Panc1 (cell line): ENCODE data around the gene MBD6. TPM values are rescaled to one million over a fixed set of nuclear protein-coding genes. Genes with fewer than 3 reads are reported as not detected.

Source experiments
- ATAC-seq: fragments of 200-7000 bp; cut with Tn5 transposase; 2 replicates; pipeline ENCODE4 v1.9.1; 2020; ENCODE audit warnings: mild to moderate bottlenecking, moderate library complexity
- BruUV-seq: library from RNA; stranded (reverse); fragments of 400-500 nt; replicated peaks from 2 replicates; lab custom pipeline; 2021; lab: Mats Ljungman, UMichigan
- CTCF ChIA-PET: fragments of 300-600 bp; sonication (Branson Sonifier 250); formaldehyde crosslinking; loops from one replicate; lab custom pipeline; 2022; ENCODE audit warnings: antibody characterized with exemption; lab: Charles Lee
- POLR2A ChIA-PET: fragments of 300-600 bp; sonication (Branson Sonifier 250); formaldehyde crosslinking; loops from one replicate; lab custom pipeline; 2022; ENCODE audit warnings: antibody characterized with exemption; lab: Charles Lee
- DNase-seq: peaks from one replicate; pipeline ENCODE4 v3.0.0-alpha.2; 2010; ENCODE audit warnings: low read depth, low spot score
- H3K27ac ChIP-seq: 2 replicates; pipeline ENCODE4 v1.5.1; 2011; ENCODE audit warnings: mild to moderate bottlenecking, low read length, inconsistent platforms
- H3K27me3 ChIP-seq: fragments of 200-500 bp; sonication (Bioruptor generic); 2 replicates; pipeline ENCODE4 v1.6.0; 2014; ENCODE audit warnings: low read length, inconsistent platforms; ENCODE audit not compliant: control insufficient read depth, insufficient read depth
- H3K36me3 ChIP-seq: fragments of 200-500 bp; sonication (Bioruptor generic); 2 replicates; pipeline ENCODE4 v1.5.1; 2014; ENCODE audit warnings: inconsistent platforms, mild to moderate bottlenecking, low read length, moderate library complexity; ENCODE audit not compliant: control insufficient read depth, insufficient read depth
- H3K4me1 ChIP-seq: 2 replicates; pipeline ENCODE4 v1.5.1; 2011; ENCODE audit warnings: inconsistent platforms, mild to moderate bottlenecking, low read length, moderate library complexity; ENCODE audit not compliant: control insufficient read depth, insufficient read depth
- H3K4me3 ChIP-seq, 2 experiments: 2 replicates each; pipeline ENCODE4 v1.5.1; 2011 to 2012; ENCODE audit warnings: low read depth in 2 of 2, low read length in 2 of 2, mild to moderate bottlenecking in 2 of 2, inconsistent platforms in 1 of 2, moderate library complexity in 1 of 2
- H3K9me3 ChIP-seq: fragments of 200-500 bp; sonication (Bioruptor generic); 2 replicates; pipeline ENCODE4 v1.5.1; 2014; ENCODE audit warnings: low read depth, mild to moderate bottlenecking, inconsistent platforms, low read length, moderate library complexity; ENCODE audit not compliant: control insufficient read depth, insufficient read depth
- POLR2AphosphoS5 ChIP-seq: IDR thresholded peaks from 2 replicates; pipeline ENCODE4 v1.6.1; 2012; ENCODE audit warnings: mild to moderate bottlenecking, low read depth, low read length, moderate library complexity
- SIN3A ChIP-seq: IDR thresholded peaks from 2 replicates; pipeline ENCODE4 v1.6.1; 2012; ENCODE audit warnings: low read depth, mild to moderate bottlenecking, low read length, moderate library complexity, borderline replicate concordance; ENCODE audit not compliant: insufficient read depth
- TCF7L2 ChIP-seq: IDR thresholded peaks from 2 replicates; pipeline ENCODE4 v1.6.1; 2011; ENCODE audit warnings: mild to moderate bottlenecking, low read depth, low read length, inconsistent platforms
- in situ Hi-C: cut with HindIII; loops from 2 replicates; pipeline ENCODE4 v1.10.0; 2016; ENCODE audit warnings: low sequenced_read_pairs, low pct_unique_long_range_greater_than_20kb
- intact Hi-C: fragments of 100-400 bp; cut with micrococcal nuclease; formaldehyde crosslinking; loops from one replicate; pipeline ENCODE4 v1.10.0; 2022; ENCODE audit not compliant: unreplicated experiment
- total RNA-seq: library from RNA; stranded (reverse); gene quantifications from one replicate; pipeline ENCODE4 v1.2.1, GENCODE V29; 2021; ENCODE audit not compliant: unreplicated experiment
- TF ChIP-seq, protein P1 (sequence below), 2 experiments: IDR thresholded peaks; 2 replicates each; pipeline ENCODE4 v1.6.1; 2011 to 2012; ENCODE audit warnings: low read depth in 2 of 2, control low read depth in 1 of 2, low read length in 1 of 2, mild to moderate bottlenecking in 1 of 2, moderate library complexity in 1 of 2; ENCODE audit not compliant: insufficient read depth in 1 of 2
- TF ChIP-seq, protein P2 (sequence below): fragments of 450-650 bp; IDR thresholded peaks from 2 replicates; pipeline ENCODE4 v1.5.1; 2017; ENCODE audit warnings: mild to moderate bottlenecking

The MBD6 gene
- total RNA-seq, 1 experiment from 2014 or later = 115 TPM

DNA sequence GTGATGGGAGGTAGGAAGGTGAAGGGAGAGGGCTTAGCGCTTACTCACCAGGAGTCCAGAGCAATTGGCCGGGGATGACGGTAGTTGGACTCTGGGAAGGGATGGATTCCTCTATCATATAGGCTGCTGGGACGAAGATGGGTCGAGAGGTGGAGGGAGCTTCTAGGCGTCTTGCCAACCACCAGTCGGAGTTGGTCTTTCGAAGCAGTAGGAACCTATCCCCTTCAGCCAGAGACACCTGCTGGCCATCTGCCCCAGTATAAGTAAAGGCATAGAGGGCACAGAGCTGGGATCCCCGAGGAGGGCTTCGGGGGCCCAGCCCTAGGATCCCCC is 43.6 kb upstream of the MBD6 start:
- in situ Hi-C loops = no loop called here
- CTCF ChIA-PET = interaction anchor here (1.1 kb wide), 1 partner anchor 13 kb away, joined by 3 read pairs; no protein-coding TSS in a partner anchor
- H3K27ac ChIP-seq = no peak overlapping the region

DNA sequence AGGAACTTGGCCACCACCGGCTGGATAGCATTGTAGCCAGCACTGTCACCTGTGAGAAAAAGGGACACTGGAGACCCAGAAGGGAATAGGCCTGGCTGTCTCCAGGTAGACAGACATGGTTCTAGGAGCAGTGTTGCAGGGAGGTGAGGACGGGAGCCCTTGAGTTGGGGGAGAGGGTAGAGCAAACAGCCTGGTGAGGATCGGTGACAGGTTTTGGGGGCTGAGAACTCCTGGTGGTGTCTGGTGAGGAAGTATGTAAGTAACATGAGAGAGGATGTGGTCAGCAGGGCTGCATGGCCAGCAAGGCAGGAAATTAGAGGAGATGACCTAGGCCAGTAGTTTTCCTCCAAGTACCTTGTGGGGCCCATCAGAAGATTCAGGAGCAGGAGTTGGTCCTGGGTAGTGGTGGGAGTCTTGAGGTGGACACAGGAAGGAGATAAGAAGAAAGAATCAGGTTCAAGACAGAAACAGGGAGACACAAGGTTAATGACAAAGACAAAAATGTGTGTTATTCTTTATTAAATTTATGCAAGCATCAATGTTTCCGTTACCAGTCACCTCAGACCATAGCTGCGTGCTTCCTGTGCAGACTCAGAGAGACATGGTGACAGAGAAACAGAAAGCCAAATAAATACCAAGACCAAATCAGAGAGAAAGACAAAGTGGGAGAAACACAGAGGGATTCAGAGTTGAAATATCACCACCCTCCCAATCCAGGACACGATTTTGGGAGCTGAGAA is 43.1 kb upstream of the MBD6 start, which contains the start of gene ARHGAP9:
Gene ARHGAP9, minus strand, starts transcription at position 491 of the 740 bp plus-strand sequence. Its CDS starts 460 bp downstream, at position 31.
- Histone ChIP-seq H3K9me3 (no peaks in the 10 kb centered on the region), H3K27me3 (no peaks in the 10 kb centered on the region; the same call in 1 of the 2 replicates), H3K36me3 (no peaks in the 10 kb centered on the region), H3K4me1 (no peaks in the 10 kb centered on the region; the same call in 1 of the 2 replicates), H3K4me3 (no peak within 1 kb of the TSS), H3K27ac (no peak within 1 kb of the TSS)
- ATAC-seq (no peak), DNase-seq (no peak)
- no peak for TF ChIP-seq TCF7L2
- no peak for TF ChIP-seq POLR2AphosphoS5
- POLR2A ChIA-PET = no interaction called here
- intact Hi-C loops (no loop called here), in situ Hi-C loops (no loop called here)
- CTCF ChIA-PET = no interaction called here
- BruUV-seq = no TSS peak

More for the DNA sequence above, 43.6 kb upstream of the MBD6 start:
- BruUV-seq = no TSS peak
- ATAC-seq = no peak
- Histone ChIP-seq H3K4me1 (no peaks in the 10 kb centered on the region; the same call in 1 of the 2 replicates), H3K4me3 (no peak overlapping the region), H3K9me3 (no peaks in the 10 kb centered on the region), H3K27me3 (peaks cover 2% of the 10 kb centered on the region; the same call in 1 of the 2 replicates), H3K36me3 (no peaks in the 10 kb centered on the region)
- TF ChIP-seq SIN3A (no peak), TCF7L2 (no peak), POLR2AphosphoS5 (no peak)
- TF ChIP-seq, protein P1, sequence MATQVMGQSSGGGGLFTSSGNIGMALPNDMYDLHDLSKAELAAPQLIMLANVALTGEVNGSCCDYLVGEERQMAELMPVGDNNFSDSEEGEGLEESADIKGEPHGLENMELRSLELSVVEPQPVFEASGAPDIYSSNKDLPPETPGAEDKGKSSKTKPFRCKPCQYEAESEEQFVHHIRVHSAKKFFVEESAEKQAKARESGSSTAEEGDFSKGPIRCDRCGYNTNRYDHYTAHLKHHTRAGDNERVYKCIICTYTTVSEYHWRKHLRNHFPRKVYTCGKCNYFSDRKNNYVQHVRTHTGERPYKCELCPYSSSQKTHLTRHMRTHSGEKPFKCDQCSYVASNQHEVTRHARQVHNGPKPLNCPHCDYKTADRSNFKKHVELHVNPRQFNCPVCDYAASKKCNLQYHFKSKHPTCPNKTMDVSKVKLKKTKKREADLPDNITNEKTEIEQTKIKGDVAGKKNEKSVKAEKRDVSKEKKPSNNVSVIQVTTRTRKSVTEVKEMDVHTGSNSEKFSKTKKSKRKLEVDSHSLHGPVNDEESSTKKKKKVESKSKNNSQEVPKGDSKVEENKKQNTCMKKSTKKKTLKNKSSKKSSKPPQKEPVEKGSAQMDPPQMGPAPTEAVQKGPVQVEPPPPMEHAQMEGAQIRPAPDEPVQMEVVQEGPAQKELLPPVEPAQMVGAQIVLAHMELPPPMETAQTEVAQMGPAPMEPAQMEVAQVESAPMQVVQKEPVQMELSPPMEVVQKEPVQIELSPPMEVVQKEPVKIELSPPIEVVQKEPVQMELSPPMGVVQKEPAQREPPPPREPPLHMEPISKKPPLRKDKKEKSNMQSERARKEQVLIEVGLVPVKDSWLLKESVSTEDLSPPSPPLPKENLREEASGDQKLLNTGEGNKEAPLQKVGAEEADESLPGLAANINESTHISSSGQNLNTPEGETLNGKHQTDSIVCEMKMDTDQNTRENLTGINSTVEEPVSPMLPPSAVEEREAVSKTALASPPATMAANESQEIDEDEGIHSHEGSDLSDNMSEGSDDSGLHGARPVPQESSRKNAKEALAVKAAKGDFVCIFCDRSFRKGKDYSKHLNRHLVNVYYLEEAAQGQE (IDR thresholded peaks at IDR 0.05; ENCODE audit: insufficient read depth in 1 of 2, low read depth in 2 of 2, low read length in 1 of 2) = no peak
- TF ChIP-seq, protein P2, sequence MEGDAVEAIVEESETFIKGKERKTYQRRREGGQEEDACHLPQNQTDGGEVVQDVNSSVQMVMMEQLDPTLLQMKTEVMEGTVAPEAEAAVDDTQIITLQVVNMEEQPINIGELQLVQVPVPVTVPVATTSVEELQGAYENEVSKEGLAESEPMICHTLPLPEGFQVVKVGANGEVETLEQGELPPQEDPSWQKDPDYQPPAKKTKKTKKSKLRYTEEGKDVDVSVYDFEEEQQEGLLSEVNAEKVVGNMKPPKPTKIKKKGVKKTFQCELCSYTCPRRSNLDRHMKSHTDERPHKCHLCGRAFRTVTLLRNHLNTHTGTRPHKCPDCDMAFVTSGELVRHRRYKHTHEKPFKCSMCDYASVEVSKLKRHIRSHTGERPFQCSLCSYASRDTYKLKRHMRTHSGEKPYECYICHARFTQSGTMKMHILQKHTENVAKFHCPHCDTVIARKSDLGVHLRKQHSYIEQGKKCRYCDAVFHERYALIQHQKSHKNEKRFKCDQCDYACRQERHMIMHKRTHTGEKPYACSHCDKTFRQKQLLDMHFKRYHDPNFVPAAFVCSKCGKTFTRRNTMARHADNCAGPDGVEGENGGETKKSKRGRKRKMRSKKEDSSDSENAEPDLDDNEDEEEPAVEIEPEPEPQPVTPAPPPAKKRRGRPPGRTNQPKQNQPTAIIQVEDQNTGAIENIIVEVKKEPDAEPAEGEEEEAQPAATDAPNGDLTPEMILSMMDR = no peak
- no peak for DNase-seq
- intact Hi-C loops = no loop called here
- POLR2A ChIA-PET = no interaction called here

DNA sequence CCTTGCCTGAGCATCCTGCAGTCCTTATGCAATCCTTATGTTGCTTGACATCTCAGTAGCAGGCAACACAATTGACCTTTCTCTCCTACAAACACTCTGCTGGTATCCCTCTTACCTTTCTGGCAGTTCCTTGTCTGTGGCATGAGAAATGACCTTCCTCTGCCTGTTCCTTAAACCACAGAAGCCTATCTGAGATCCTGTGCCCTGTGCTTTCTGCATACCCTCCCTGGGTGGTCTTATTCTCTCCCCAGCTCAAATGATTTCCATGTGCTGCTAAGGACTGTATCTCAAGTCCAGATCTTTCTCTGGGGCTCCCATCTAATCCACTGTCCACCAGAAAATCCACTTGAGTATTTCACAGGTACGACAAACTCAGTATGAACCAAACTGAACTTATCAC is 41.0 kb upstream of the MBD6 start:
- H3K9me3 ChIP-seq = no peaks in the 10 kb centered on the region
- H3K4me3 ChIP-seq = no peak overlapping the region
- intact Hi-C loops = no loop called here
- in situ Hi-C loops = no loop called here
- H3K27ac ChIP-seq = no peak overlapping the region
- H3K36me3 ChIP-seq = no peaks in the 10 kb centered on the region
- no peaks in the 10 kb centered on the region for H3K27me3 ChIP-seq
- DNase-seq (no peak), ATAC-seq (no peak)
- POLR2A ChIA-PET = no interaction called here
- CTCF ChIA-PET = interaction anchor here (0.6 kb wide), 1 partner anchor 157 kb away, joined by 3 read pairs; no protein-coding TSS in a partner anchor
- TF ChIP-seq, protein P2 = no peak
- TF ChIP-seq SIN3A (no peak), POLR2AphosphoS5 (no peak), TCF7L2 (no peak)
- TF ChIP-seq, protein P1 (IDR thresholded peaks at IDR 0.05; ENCODE audit: insufficient read depth in 1 of 2, low read depth in 2 of 2, low read length in 1 of 2) = no peak
- BruUV-seq = no TSS peak
- no peaks in the 10 kb centered on the region for H3K4me1 ChIP-seq
